DMS114 treated with DMSO at 0.1 percent for 48 hours (cell line): ENCODE data around the gene RAPGEF5.
"Not testable (repeated sequence)": the region's sequence is repeated elsewhere in the genome, so short reads cannot be mapped to it uniquely, and the experiment has no call there.

Source experiments
- DNase-seq: peaks from one replicate; lab custom pipeline; 2025; ENCODE audit not compliant: unreplicated experiment; lab: John Stamatoyannopoulos, UW

The RAPGEF5 gene

GRCh38 chr7:22094413-22095342 lies 262.3 kb downstream of the RAPGEF5 start:
- DNase-seq: no peak

GRCh38 chr7:22093936-22094335 lies 263.0 kb downstream of the RAPGEF5 start:
- no peak for DNase-seq

GRCh38 chr7:22093001-22093400 lies 264.0 kb downstream of the RAPGEF5 start:
- no peak for DNase-seq

GRCh38 chr7:22090958-22091525 lies 265.9 kb downstream of the RAPGEF5 start:
- DNase-seq: not testable (repeated sequence)

- DNase-seq: no peak
Observed at GRCh38 chr7:22090512-22090911, 266.4 kb downstream of the RAPGEF5 start.

GRCh38 chr7:22090107-22090506 lies 266.8 kb downstream of the RAPGEF5 start:
- DNase-seq: no peak

GRCh38 chr7:22088827-22089226 lies 268.1 kb downstream of the RAPGEF5 start:
- DNase-seq: no peak

GRCh38 chr7:22087861-22088260 lies 269.1 kb downstream of the RAPGEF5 start:
- DNase-seq: no peak

- DNase-seq: no peak
Observed at GRCh38 chr7:22083704-22084240, 273.2 kb downstream of the RAPGEF5 start.

GRCh38 chr7:22082886-22083703 lies 273.9 kb downstream of the RAPGEF5 start:
- DNase-seq: peak; percentile 67

- DNase-seq: no peak
Observed at GRCh38 chr7:22082553-22082885, 274.4 kb downstream of the RAPGEF5 start.

- DNase-seq: not testable (repeated sequence)
Observed at GRCh38 chr7:22080219-22080618, 276.7 kb downstream of the RAPGEF5 start.

GRCh38 chr7:22078872-22079271 lies 278.1 kb downstream of the RAPGEF5 start:
- not testable (repeated sequence) for DNase-seq

- no peak for DNase-seq
Observed at GRCh38 chr7:22075561-22075960, 281.4 kb downstream of the RAPGEF5 start.

GRCh38 chr7:22074897-22075296 lies 282.1 kb downstream of the RAPGEF5 start:
- no peak for DNase-seq
